H9 (cell line): ENCODE data around the gene SOX12. TPM values are rescaled to one million over a fixed set of nuclear protein-coding genes. Genes with fewer than 3 reads are reported as not detected.

Experiments
- DNase-seq: peaks from one replicate; pipeline ENCODE4 v3.0.0-alpha.2; 2017
- H2AFZ ChIP-seq: one replicate; pipeline ENCODE4 v1.6.1; 2013; ENCODE audit warnings: mild to moderate bottlenecking, low read length, control low read depth, moderate library complexity
- H2AK5ac ChIP-seq: 2 replicates; pipeline ENCODE4 v1.6.1; 2013; ENCODE audit warnings: low read length, control low read depth, mixed read lengths; ENCODE audit not compliant: insufficient read length
- H2BK120ac ChIP-seq: one replicate; pipeline ENCODE4 v1.6.1; 2013; ENCODE audit warnings: low read depth, mild to moderate bottlenecking, low read length, control low read depth, inconsistent platforms; ENCODE audit not compliant: poor library complexity, severe bottlenecking
- H2BK12ac ChIP-seq: 2 replicates; pipeline ENCODE4 v1.6.1; 2013; ENCODE audit warnings: low read length, control low read depth, mixed read lengths, low read depth; ENCODE audit not compliant: insufficient read length
- H2BK15ac ChIP-seq: 2 replicates; pipeline ENCODE4 v1.6.1; 2013; ENCODE audit warnings: low read depth, low read length, control low read depth
- H2BK20ac ChIP-seq: one replicate; pipeline ENCODE4 v1.6.1; 2013; ENCODE audit warnings: low read depth, mild to moderate bottlenecking, low read length, control low read depth, inconsistent platforms; ENCODE audit not compliant: poor library complexity, severe bottlenecking
- H2BK5ac ChIP-seq: 2 replicates; pipeline ENCODE4 v1.6.1; 2013; ENCODE audit warnings: low read length, control low read depth, mixed read lengths; ENCODE audit not compliant: insufficient read length
- H3K14ac ChIP-seq: 2 replicates; pipeline ENCODE4 v1.6.1; 2013; ENCODE audit warnings: low read length, control low read depth; ENCODE audit not compliant: insufficient read depth
- H3K18ac ChIP-seq: 2 replicates; pipeline ENCODE4 v1.6.1; 2013; ENCODE audit warnings: low read depth, mild to moderate bottlenecking, mixed read lengths, low read length, control low read depth; ENCODE audit not compliant: insufficient read length
- H3K23ac ChIP-seq: 2 replicates; pipeline ENCODE4 v1.6.1; 2013; ENCODE audit warnings: low read length, control low read depth, mixed read lengths, low read depth; ENCODE audit not compliant: insufficient read length
- H3K23me2 ChIP-seq: 2 replicates; pipeline ENCODE4 v1.6.1; 2013; ENCODE audit warnings: low read depth, mild to moderate bottlenecking, mixed read lengths, low read length, control low read depth; ENCODE audit not compliant: insufficient read length, poor library complexity, severe bottlenecking
- H3K27ac ChIP-seq: 2 replicates; pipeline ENCODE4 v1.5.1; 2013; ENCODE audit warnings: low read length, control low read depth, mixed read lengths, low read depth; ENCODE audit not compliant: insufficient read length
- H3K27me3 ChIP-seq: 2 replicates; pipeline ENCODE4 v1.6.1; 2013; ENCODE audit warnings: low read length, control low read depth, inconsistent platforms; ENCODE audit not compliant: insufficient read depth
- H3K4ac ChIP-seq: 2 replicates; pipeline ENCODE4 v1.6.1; 2013; ENCODE audit warnings: low read depth, mild to moderate bottlenecking, control low read depth, inconsistent platforms, low read length, moderate library complexity
- H3K4me1 ChIP-seq: 2 replicates; pipeline ENCODE4 v1.6.1; 2013; ENCODE audit warnings: low read length, control low read depth, inconsistent platforms; ENCODE audit not compliant: insufficient read depth
- H3K4me2 ChIP-seq: 2 replicates; pipeline ENCODE4 v1.6.1; 2013; ENCODE audit warnings: low read length, control low read depth, mixed read lengths; ENCODE audit not compliant: insufficient read length, insufficient read depth
- H3K56ac ChIP-seq: 2 replicates; pipeline ENCODE4 v1.6.1; 2013; ENCODE audit warnings: low read depth, mild to moderate bottlenecking, mixed read lengths, low read length, control low read depth; ENCODE audit not compliant: insufficient read length
- H3K79me1 ChIP-seq: 2 replicates; pipeline ENCODE4 v1.6.1; 2013; ENCODE audit warnings: low read depth, mild to moderate bottlenecking, moderate library complexity, low read length, control low read depth, inconsistent platforms; ENCODE audit not compliant: insufficient read depth, poor library complexity, severe bottlenecking
- H3K79me2 ChIP-seq: 2 replicates; pipeline ENCODE4 v1.6.1; 2013; ENCODE audit warnings: low read length, control low read depth, inconsistent platforms; ENCODE audit not compliant: insufficient read depth
- H3K9ac ChIP-seq: 2 replicates; pipeline ENCODE4 v1.6.1; 2013; ENCODE audit warnings: low read length, control low read depth, mixed read lengths; ENCODE audit not compliant: insufficient read length; ENCODE audit errors: extremely low read depth
- H3K9me3 ChIP-seq: one replicate; pipeline ENCODE4 v1.6.1; 2013; ENCODE audit warnings: low read depth, low read length, inconsistent platforms; ENCODE audit not compliant: control insufficient read depth
- H3T11ph ChIP-seq: one replicate; pipeline ENCODE4 v1.6.1; 2013; ENCODE audit warnings: mild to moderate bottlenecking, low read length, control low read depth, inconsistent platforms
- H4K20me1 ChIP-seq: one replicate; pipeline ENCODE4 v1.6.1; 2013; ENCODE audit not compliant: control insufficient read depth, insufficient read length, insufficient read depth
- H4K5ac ChIP-seq: 2 replicates; pipeline ENCODE4 v1.6.1; 2013; ENCODE audit warnings: low read depth, mild to moderate bottlenecking, mixed read lengths, low read length, control low read depth; ENCODE audit not compliant: insufficient read length
- H4K8ac ChIP-seq: replicated peaks from 2 replicates; pipeline ENCODE4 v1.6.1; 2013; ENCODE audit warnings: low read length, control low read depth, mixed read lengths, low read depth; ENCODE audit not compliant: insufficient read length
- H4K91ac ChIP-seq: 2 replicates; pipeline ENCODE4 v1.6.1; 2013; ENCODE audit warnings: low read depth, mild to moderate bottlenecking, moderate library complexity, mixed read lengths, low read length, control low read depth; ENCODE audit not compliant: insufficient read length
- H3K27ac Mint-ChIP-seq, 3 experiments: 2 replicates in 2 of 3; 3 replicates in 1 of 3; pipeline ENCODE4 v1.8.0; 2020 to 2021; ENCODE audit warnings: mixed read lengths in 3 of 3, mild to moderate bottlenecking in 1 of 3, moderate library complexity in 1 of 3
- H3K27me3 Mint-ChIP-seq: 2 replicates; pipeline ENCODE4 v1.8.0; 2021; ENCODE audit warnings: low read depth, mild to moderate bottlenecking, moderate library complexity, mixed read lengths
- H3K36me3 Mint-ChIP-seq, 3 experiments: 2 replicates in 2 of 3; 3 replicates in 1 of 3; pipeline ENCODE4 v1.8.0; 2020 to 2021; ENCODE audit warnings: low read depth in 3 of 3, mixed read lengths in 3 of 3; ENCODE audit not compliant: insufficient read depth in 1 of 3
- H3K4me1 Mint-ChIP-seq, 2 experiments: 2 replicates each; pipeline ENCODE4 v1.8.0; 2020; ENCODE audit warnings: mixed read lengths in 2 of 2
- H3K4me3 Mint-ChIP-seq, 2 experiments: 2 replicates in 1 of 2; 3 replicates in 1 of 2; pipeline ENCODE4 v1.8.0; 2020 to 2021; ENCODE audit warnings: mild to moderate bottlenecking in 2 of 2, mixed read lengths in 2 of 2, moderate library complexity in 1 of 2
- H3K9me3 Mint-ChIP-seq, 2 experiments: 2 replicates in 1 of 2; 3 replicates in 1 of 2; pipeline ENCODE4 v1.8.0; 2020; ENCODE audit warnings: mild to moderate bottlenecking in 2 of 2, mixed read lengths in 2 of 2, moderate library complexity in 1 of 2
- CTCF ChIP-seq: fragments of 200-600 bp; sonication (generic); conservative IDR thresholded peaks from 3 replicates; pipeline ENCODE4 v1.8.0; 2021; ENCODE audit warnings: antibody characterized with exemption, mild to moderate bottlenecking
- WGBS: extraction: QIAGEN DNeasy Blood & Tissue Kit; methylation state at CpG from one replicate; pipeline ENCODE4 v1.1.7; 2013; ENCODE audit warnings: missing lambda C conversion rate, low lambda C conversion rate, mixed read lengths; ENCODE audit not compliant: insufficient read length; ENCODE audit errors: extremely low coverage; 5-methylcytosine and 5-hydroxymethylcytosine counted together
- total RNA-seq: library from RNA; stranded (reverse); gene quantifications from 2 replicates; pipeline ENCODE4 v1.2.1, GENCODE V29; 2021

The SOX12 gene
- total RNA-seq, 1 experiment from 2014 or later = 54.4 TPM

GRCh38 chr20:308427-309038 is 16.8 kb upstream of the SOX12 start:
- no peak overlapping the region for H4K91ac ChIP-seq
- no CpG with 5 or more reads among the region's 7 CpGs for WGBS
- H3K4me1 ChIP-seq = no peaks in the 10 kb centered on the region; the same call in 1 of the 2 replicates
- H4K8ac ChIP-seq = no peak overlapping the region
- no peak overlapping the region for H3K4me3 Mint-ChIP-seq
- H3K56ac ChIP-seq = no peak overlapping the region
- no peak overlapping the region for H3K18ac ChIP-seq
- H3K9me3 Mint-ChIP-seq = no peaks in the 10 kb centered on the region
- H2AK5ac ChIP-seq = no peak overlapping the region
- no peaks in the 10 kb centered on the region for H3K9me3 ChIP-seq
- H3K23ac ChIP-seq = no peak overlapping the region
- DNase-seq = no peak
- peak overlapping the region in 1 of 3 experiments; percentile 33; a peak in 1 of 7 replicates for H3K27ac Mint-ChIP-seq
- H3K4ac ChIP-seq = no peak overlapping the region
- no peak overlapping the region for H2BK15ac ChIP-seq
- no peak overlapping the region for H3K4me2 ChIP-seq
- H3K79me1 ChIP-seq = no peaks in the 10 kb centered on the region
- no peaks in the 10 kb centered on the region for H4K20me1 ChIP-seq
- H3K14ac ChIP-seq = no peak overlapping the region
- no peak overlapping the region for H2BK20ac ChIP-seq
- H2BK12ac ChIP-seq = no peak overlapping the region
- peaks cover 8% of the 10 kb centered on the region; the same call in 1 of the 2 replicates for H3K27me3 Mint-ChIP-seq
- H3K23me2 ChIP-seq = peaks cover 9% of the 10 kb centered on the region
- no peak overlapping the region for H2BK120ac ChIP-seq
- no peak overlapping the region for H2BK5ac ChIP-seq
- no peak overlapping the region for H3T11ph ChIP-seq
- H4K5ac ChIP-seq = no peak overlapping the region
- peaks cover 0 to 4% (median 0%) of the 10 kb centered on the region in 3 experiments; a peak in 3 of 7 replicates for H3K36me3 Mint-ChIP-seq
- no peak overlapping the region for H2AFZ ChIP-seq
- no peaks in the 10 kb centered on the region for H3K79me2 ChIP-seq
- peaks cover 24 to 28% of the 10 kb centered on the region in 2 experiments for H3K4me1 Mint-ChIP-seq
- TF ChIP-seq CTCF = no peak
- H3K9ac ChIP-seq = no peak overlapping the region
- H3K27me3 ChIP-seq = no peaks in the 10 kb centered on the region
- H3K27ac ChIP-seq = peak overlapping the region; percentile 88
